Activated effector memory CD4-positive, alpha-beta T cell treated with anti-CD3 and anti-CD28 coated beads, Interleukin-2, amount 50 U/mL, for 16 hours (primary cell): ENCODE results near the gene MAP3K3.
"Not testable (repeated sequence)": the region's sequence is repeated elsewhere in the genome, so short reads cannot be mapped to it uniquely, and the experiment has no call there.

ENCODE experiments used
- DNase-seq: peaks from one replicate; pipeline ENCODE4 v3.0.0-alpha.2; 2020

The MAP3K3 gene

GRCh38 chr17:63709110-63709509, 86.9 kb downstream of the MAP3K3 start:
- no peak for DNase-seq

GRCh38 chr17:63714550-63715277, 92.5 kb downstream of the MAP3K3 start:
- DNase-seq = no peak

- DNase-seq = no peak
Measured at GRCh38 chr17:63716426-63716825, 94.2 kb downstream of the MAP3K3 start.

- DNase-seq = no peak
Measured at GRCh38 chr17:63718988-63719387, 96.8 kb downstream of the MAP3K3 start.

- not testable (repeated sequence) for DNase-seq
Measured at GRCh38 chr17:63720194-63720593, 98.0 kb downstream of the MAP3K3 start.

- DNase-seq = no peak
Measured at GRCh38 chr17:63722403-63722802, 100.2 kb downstream of the MAP3K3 start.

- no peak for DNase-seq
Measured at GRCh38 chr17:63735691-63736090, 113.5 kb downstream of the MAP3K3 start.

- no peak for DNase-seq
Measured at GRCh38 chr17:63740464-63741142, 118.4 kb downstream of the MAP3K3 start.

GRCh38 chr17:63741143-63741407, 118.9 kb downstream of the MAP3K3 start:
- no peak for DNase-seq

- DNase-seq = peak; percentile 100
Measured at GRCh38 chr17:63741408-63742173, 119.4 kb downstream of the MAP3K3 start, which contains the start of gene STRADA. Gene STRADA, minus strand, starts transcription at chr17:63741799. Its CDS starts 13,430 bp downstream, at chr17:63728369.
